Aorta (tissue), 5 donors: Measurements from ENCODE around the gene EGFL8. TPM values are rescaled to one million over a fixed set of nuclear protein-coding genes. Genes with fewer than 3 reads are reported as not detected.

Experiments used
- ATAC-seq: fragments of 200-7000 bp; cut with Tn5 transposase; one replicate; pipeline ENCODE4 v1.9.1; 2022; ENCODE audit warnings: moderate library complexity; ENCODE audit not compliant: low FRiP score
- DNase-seq, 2 donors: peaks; one replicate each; pipeline ENCODE4 v3.0.0-alpha.2; 2020
- H3K27ac ChIP-seq, 2 donors: one replicate each; pipeline ENCODE4 v1.5.1; 2013; ENCODE audit warnings: low read length in 2 of 2, mild to moderate bottlenecking in 2 of 2, moderate library complexity in 2 of 2, control low read depth in 1 of 2, inconsistent platforms in 1 of 2, low read depth in 1 of 2
- H3K27me3 ChIP-seq, 2 donors: one replicate each; pipeline ENCODE4 v1.6.1; 2013; ENCODE audit warnings: control low read depth in 1 of 2, low read length in 1 of 2, mild to moderate bottlenecking in 1 of 2, moderate library complexity in 1 of 2; ENCODE audit not compliant: insufficient read depth in 2 of 2, control insufficient read depth in 1 of 2
- H3K36me3 ChIP-seq, 2 donors: one replicate each; pipeline ENCODE4 v1.6.1; 2013; ENCODE audit warnings: control low read depth in 1 of 2, low read length in 1 of 2, mild to moderate bottlenecking in 1 of 2; ENCODE audit not compliant: insufficient read depth in 2 of 2, control insufficient read depth in 1 of 2
- H3K4me1 ChIP-seq, 2 donors: one replicate each; pipeline ENCODE4 v1.6.1; 2013; ENCODE audit warnings: low read length in 2 of 2, control low read depth in 1 of 2, mild to moderate bottlenecking in 1 of 2, moderate library complexity in 1 of 2; ENCODE audit not compliant: insufficient read depth in 2 of 2, control insufficient read depth in 1 of 2
- H3K4me3 ChIP-seq, 2 donors: one replicate each; pipeline ENCODE4 v1.5.1; 2013; ENCODE audit warnings: low read length in 2 of 2, control low read depth in 1 of 2, mild to moderate bottlenecking in 1 of 2
- H3K9me3 ChIP-seq: one replicate; pipeline ENCODE4 v1.6.1; 2013; ENCODE audit warnings: mild to moderate bottlenecking, low read length; ENCODE audit not compliant: control insufficient read depth
- WGBS, 2 donors: extraction: QIAGEN DNeasy Blood & Tissue Kit; methylation state at CpG; one replicate each; pipeline ENCODE4 v1.1.7; 2013; 5-methylcytosine and 5-hydroxymethylcytosine counted together
- intact Hi-C, 2 donors: fragments of 100-400 bp; cut with DNase I; formaldehyde crosslinking; loops; one replicate each; pipeline versions ENCODE4 v1.14.2 to v1.15.0; 2022
- polyA plus RNA-seq, 2 donors: library from polyadenylated mRNA; stranded (reverse); fragments of 200-250 nt; gene quantifications; one replicate each; pipeline ENCODE4 v1.2.3, GENCODE V29; 2013
- total RNA-seq, 2 donors: library from RNA; stranded (reverse); fragmentation: NEBNext Ultra II Directional; extraction: Animal tissue kit (Norgen Biotek cat#: 25700); gene quantifications; one replicate each; pipeline ENCODE4 v1.2.1, GENCODE V29; 2021
- donor health status: healthy with polysubstance abuse.
- donor health status: Bipolar disorder and iron deficiency.
- donor health status: DM: no; HTN: no; CAD: no.
- donor health status: DM: no; HTN: no; CAD: no.
- donor health status: DM: yes; HTN: yes; CAD: no.

EGFL8 gene
- total and polyA plus RNA-seq, 4 donors: 3.9 to 138 (median 29.7) TPM

DNA sequence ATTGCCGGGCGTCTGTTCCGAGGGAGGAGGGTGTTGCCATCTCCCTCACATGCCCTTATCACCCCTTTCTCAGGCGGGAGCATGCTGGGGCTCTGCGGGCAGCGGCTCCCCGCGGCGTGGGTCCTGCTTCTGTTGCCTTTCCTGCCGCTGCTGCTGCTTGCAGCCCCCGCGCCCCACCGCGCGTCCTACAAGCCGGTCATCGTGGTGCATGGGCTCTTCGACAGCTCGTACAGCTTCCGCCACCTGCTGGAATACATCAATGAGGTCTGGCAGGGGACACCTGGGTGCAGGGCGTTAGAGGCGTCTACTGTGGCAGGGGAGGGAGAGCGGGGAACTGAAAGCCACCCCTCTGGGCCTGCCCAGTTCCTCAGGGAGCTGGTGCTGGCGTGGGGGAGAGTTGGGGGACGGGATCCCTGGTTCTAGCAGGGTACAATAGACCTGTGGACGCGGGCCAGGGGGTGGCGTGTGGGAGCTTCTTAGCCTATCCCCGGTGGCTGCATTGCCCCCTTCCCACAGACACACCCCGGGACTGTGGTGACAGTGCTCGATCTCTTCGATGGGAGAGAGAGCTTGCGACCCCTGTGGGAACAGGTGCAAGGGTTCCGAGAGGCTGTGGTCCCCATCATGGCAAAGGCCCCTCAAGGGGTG, 9.8 kb upstream of the EGFL8 start:
- DNase-seq (peak; percentile 80 to 85), ATAC-seq (peak; percentile 75)
- Histone ChIP-seq H3K9me3 (no peaks in the 10 kb centered on the region), H3K4me1 (peaks cover 0 to 3% of the 10 kb centered on the region in 2 donors), H3K36me3 (peaks cover 0 to 5% of the 10 kb centered on the region in 2 donors), H3K4me3 (peak overlapping the region; percentile 24 to 64), H3K27ac (peak overlapping the region; percentile 17 to 78), H3K27me3 (no peaks in the 10 kb centered on the region)
- intact Hi-C loops: loop anchor here (1.0 to 2.0 kb wide), 4 partner anchors 22 to 36 kb away; partner anchors contain the start of genes AGPAT1 (in 1 of the 2) and FKBPL (in 1 of the 2)
- 4 to 7% methylated on average over 33 to 34 of the region's 34 CpGs for WGBS, 2 donors

GRCh38 chr6:32156891-32157290, 7.5 kb upstream of the EGFL8 start:
- WGBS, 2 donors: 84 to 89% methylated on average over 9 of the region's 9 CpGs
- Histone ChIP-seq H3K9me3 (no peaks in the 10 kb centered on the region), H3K4me3 (no peak overlapping the region), H3K36me3 (peaks cover 0 to 5% of the 10 kb centered on the region in 2 donors), H3K27me3 (no peaks in the 10 kb centered on the region), H3K27ac (no peak overlapping the region), H3K4me1 (peaks cover 0 to 3% of the 10 kb centered on the region in 2 donors)
- intact Hi-C loops: no loop called here
- ATAC-seq (no peak), DNase-seq (peak in 1 of 2 donors; percentile 3)

DNA sequence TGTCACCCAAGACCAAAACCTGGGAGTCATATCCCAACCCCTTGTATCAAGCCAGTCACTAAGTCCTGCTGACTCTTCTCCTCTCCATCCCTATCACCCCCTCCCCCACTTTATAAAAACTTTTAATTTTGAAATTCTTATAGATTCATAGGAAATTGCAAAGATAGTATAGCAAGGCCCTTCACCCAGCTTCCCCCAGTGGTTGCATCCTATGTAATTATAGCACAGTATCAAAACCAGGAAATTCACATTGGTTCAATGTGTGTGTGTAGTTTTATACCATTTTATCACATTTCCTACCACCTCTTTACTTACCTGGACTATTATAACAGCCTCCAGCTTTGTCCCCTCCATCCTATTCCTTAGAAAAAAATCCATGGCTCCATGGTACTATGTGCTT, 6.3 kb upstream of the EGFL8 start:
- Histone ChIP-seq H3K27ac (no peak overlapping the region), H3K4me1 (peaks cover 0 to 3% of the 10 kb centered on the region in 2 donors), H3K27me3 (no peaks in the 10 kb centered on the region), H3K36me3 (peaks cover 0 to 7% of the 10 kb centered on the region in 2 donors), H3K4me3 (no peak overlapping the region), H3K9me3 (no peaks in the 10 kb centered on the region)
- no peak for DNase-seq
- ATAC-seq: no peak
- intact Hi-C loops: no loop called here

DNA sequence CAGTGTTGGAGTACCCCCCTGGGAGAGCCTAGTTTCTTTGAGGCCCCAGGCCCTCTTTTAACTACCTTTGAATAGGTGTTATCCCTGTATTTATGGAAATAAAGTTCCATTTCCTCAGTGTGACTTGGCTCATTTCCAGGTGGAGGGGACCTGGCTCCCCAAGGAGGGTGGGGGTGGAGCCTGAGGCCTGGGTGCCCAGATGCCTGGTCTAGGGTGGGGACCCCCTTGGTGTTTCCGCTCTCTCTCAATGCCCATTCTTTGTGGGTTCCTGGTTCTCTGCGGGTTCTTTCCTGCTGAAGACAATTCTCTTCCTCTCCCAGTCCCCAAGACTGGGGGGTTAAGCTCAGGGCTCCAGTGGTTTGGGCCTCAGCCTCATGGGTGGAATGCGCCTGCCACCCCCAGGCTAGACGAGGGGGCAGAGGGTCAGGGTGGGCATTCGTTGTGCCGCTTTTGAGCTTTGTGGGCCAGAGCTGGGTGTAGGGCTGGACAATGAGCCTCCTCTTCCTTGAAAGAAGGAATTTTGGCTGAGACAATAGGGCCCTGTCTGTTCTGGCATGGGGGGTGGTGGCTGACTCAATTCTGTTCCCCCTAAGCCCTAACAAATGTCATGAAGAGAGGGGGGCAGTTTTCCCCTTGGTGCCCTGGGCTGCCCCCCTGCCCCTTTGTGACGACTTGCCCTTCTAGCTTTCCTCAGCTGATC, 686 bp upstream of the EGFL8 start:
- peaks cover 0 to 4% of the 10 kb centered on the region in 2 donors for H3K36me3 ChIP-seq
- DNase-seq: peak; percentile 17 to 35

DNA sequence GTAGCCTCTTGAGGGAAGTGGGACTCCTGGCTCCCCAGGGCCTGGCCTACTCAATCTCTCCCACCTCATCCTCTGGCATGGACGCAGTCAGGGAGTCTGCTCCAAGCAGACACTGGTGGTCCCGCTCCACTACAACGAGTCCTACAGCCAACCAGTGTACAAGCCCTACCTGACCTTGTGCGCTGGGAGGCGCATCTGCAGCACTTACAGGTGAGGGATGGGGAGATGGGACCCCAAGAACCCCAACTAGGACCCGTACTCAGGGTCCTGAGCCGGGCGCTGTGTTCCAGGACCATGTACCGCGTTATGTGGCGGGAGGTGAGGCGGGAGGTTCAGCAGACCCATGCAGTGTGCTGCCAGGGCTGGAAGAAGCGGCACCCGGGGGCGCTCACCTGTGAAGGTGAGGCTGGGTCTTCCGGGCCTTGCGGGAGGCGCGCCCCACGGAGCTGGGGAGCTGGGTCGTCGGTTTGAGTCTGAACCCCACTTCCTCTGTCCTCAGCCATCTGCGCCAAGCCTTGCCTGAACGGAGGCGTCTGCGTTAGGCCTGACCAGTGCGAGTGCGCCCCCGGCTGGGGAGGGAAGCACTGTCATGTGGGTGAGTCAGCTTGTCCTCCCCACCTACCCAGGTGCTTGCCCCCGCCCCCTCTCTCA, 2.1 kb downstream of the EGFL8 start:
- H3K27me3 ChIP-seq: no peaks in the 10 kb centered on the region
- DNase-seq: peak; percentile 45 to 74
- WGBS, 2 donors: 74 to 75% methylated on average over 30 of the region's 30 CpGs
- ATAC-seq: no peak
- H3K36me3 ChIP-seq: peaks cover 0 to 7% of the 10 kb centered on the region in 2 donors
- no peak overlapping the region for H3K4me3 ChIP-seq
- intact Hi-C loops: no loop called here
- no peaks in the 10 kb centered on the region for H3K4me1 ChIP-seq
- H3K27ac ChIP-seq: no peak overlapping the region
- no peaks in the 10 kb centered on the region for H3K9me3 ChIP-seq

More for the DNA sequence above, 686 bp upstream of the EGFL8 start:
- no peak for ATAC-seq
- Histone ChIP-seq H3K9me3 (no peaks in the 10 kb centered on the region), H3K4me1 (no peaks in the 10 kb centered on the region), H3K27ac (no peak overlapping the region), H3K27me3 (no peaks in the 10 kb centered on the region), H3K4me3 (no peak overlapping the region)
- 81 to 84% methylated on average over 7 of the region's 7 CpGs for WGBS, 2 donors
- intact Hi-C loops: no loop called here

GRCh38 chr6:32167154-32167760, 2.9 kb downstream of the EGFL8 start:
- 75 to 78% methylated on average over 32 of the region's 32 CpGs for WGBS, 2 donors
- no peaks in the 10 kb centered on the region for H3K4me1 ChIP-seq
- ATAC-seq (no peak), DNase-seq (peak; percentile 41 to 66)
- H3K36me3 ChIP-seq: peaks cover 0 to 7% of the 10 kb centered on the region in 2 donors
- no peak overlapping the region for H3K27ac ChIP-seq
- no peaks in the 10 kb centered on the region for H3K9me3 ChIP-seq
- intact Hi-C loops: no loop called here
- H3K4me3 ChIP-seq: no peak overlapping the region
- H3K27me3 ChIP-seq: no peaks in the 10 kb centered on the region

DNA sequence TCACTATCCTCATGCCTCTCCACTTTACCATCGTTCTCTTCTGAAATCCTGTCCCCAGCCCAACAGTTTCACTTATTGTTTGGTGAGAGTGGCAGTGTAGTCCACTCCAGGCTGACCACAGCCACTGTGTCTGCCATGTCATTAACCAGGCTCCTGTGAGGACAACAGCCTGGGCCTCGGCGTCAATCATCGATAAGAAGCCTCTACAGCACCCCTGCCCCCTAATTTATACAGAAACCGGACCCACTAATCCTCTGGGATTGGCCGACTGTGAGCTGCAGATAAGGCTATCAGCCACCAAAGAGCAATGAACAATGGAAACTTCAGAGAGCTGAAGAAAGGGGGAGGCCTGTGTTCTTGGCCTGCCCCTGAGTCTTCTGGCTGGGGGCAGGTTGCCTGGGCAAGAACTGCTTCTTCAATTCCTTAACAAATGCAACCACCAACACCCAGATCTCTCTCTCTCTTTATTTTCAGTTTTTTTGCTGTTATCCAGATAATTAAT, 3.4 kb downstream of the EGFL8 start:
- H3K4me3 ChIP-seq: no peak overlapping the region
- H3K27me3 ChIP-seq: no peaks in the 10 kb centered on the region
- DNase-seq (peak; percentile 8 to 25), ATAC-seq (no peak)
- peaks cover 0 to 6% of the 10 kb centered on the region in 2 donors for H3K36me3 ChIP-seq
- no peak overlapping the region for H3K27ac ChIP-seq
- intact Hi-C loops: no loop called here
- H3K9me3 ChIP-seq: no peaks in the 10 kb centered on the region
- 66 to 72% methylated on average over 6 of the region's 6 CpGs for WGBS, 2 donors
- H3K4me1 ChIP-seq: no peaks in the 10 kb centered on the region

DNA sequence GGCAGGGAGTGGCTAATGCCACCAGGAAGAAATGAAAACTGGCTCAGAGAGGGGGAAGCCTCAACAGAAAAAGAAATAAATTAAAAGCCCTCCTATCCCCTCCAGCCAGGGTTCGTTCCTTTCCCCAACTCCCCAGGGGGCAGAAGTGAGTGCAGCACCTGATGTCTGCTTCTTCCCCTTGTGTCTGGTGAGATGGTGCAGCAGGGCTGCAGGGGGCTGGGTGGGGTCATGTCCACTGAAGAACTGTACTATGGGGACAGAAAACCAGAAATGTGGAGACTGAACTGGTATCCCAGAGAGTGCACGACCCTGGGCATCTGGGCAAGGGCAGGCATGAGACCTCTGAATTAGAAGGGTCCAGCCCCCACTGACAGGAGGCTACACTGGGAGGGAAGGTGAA, 4.0 kb downstream of the EGFL8 start:
- intact Hi-C loops: no loop called here
- 61 to 64% methylated on average over 2 of the region's 2 CpGs for WGBS, 2 donors
- DNase-seq (peak; percentile 17 to 39), ATAC-seq (no peak)
- no peak overlapping the region for H3K4me3 ChIP-seq
- H3K27me3 ChIP-seq: no peaks in the 10 kb centered on the region
- H3K4me1 ChIP-seq: no peaks in the 10 kb centered on the region
- H3K9me3 ChIP-seq: no peaks in the 10 kb centered on the region
- H3K36me3 ChIP-seq: peaks cover 0 to 6% of the 10 kb centered on the region in 2 donors
- no peak overlapping the region for H3K27ac ChIP-seq
